C4-2B (cell line): ENCODE measurements around the gene PAX3.

Experiments used
- H3K27ac ChIP-seq: fragments of 450-650 bp; 2 replicates; pipeline ENCODE4 v1.5.1; 2017
- CTCF ChIP-seq: fragments of 450-650 bp; conservative IDR thresholded peaks from 2 replicates; pipeline ENCODE4 v1.5.1; 2017; ENCODE audit warnings: mild to moderate bottlenecking
- ZFX ChIP-seq: fragments of 450-650 bp; IDR thresholded peaks from 2 replicates; pipeline ENCODE4 v1.6.1; 2017

The PAX3 gene

GRCh38 chr2:222242532-222242931, 56.3 kb downstream of the PAX3 start:
- H3K27ac ChIP-seq, result no peak overlapping the region
- TF ChIP-seq CTCF (no peak), ZFX (no peak)

GRCh38 chr2:222241128-222241870, 57.5 kb downstream of the PAX3 start:
- TF ChIP-seq CTCF (no peak), ZFX (no peak)
- no peak overlapping the region for H3K27ac ChIP-seq

- no peak overlapping the region for H3K27ac ChIP-seq
- no peak for TF ChIP-seq ZFX
Measured at GRCh38 chr2:222240676-222241049, 58.1 kb downstream of the PAX3 start.

GRCh38 chr2:222239945-222240675, 58.7 kb downstream of the PAX3 start:
- TF ChIP-seq ZFX, result no peak
- no peak for TF ChIP-seq CTCF
- H3K27ac ChIP-seq, result no peak overlapping the region

GRCh38 chr2:222239091-222239490, 59.7 kb downstream of the PAX3 start:
- no peak overlapping the region for H3K27ac ChIP-seq
- no peak for TF ChIP-seq CTCF
- TF ChIP-seq ZFX, result no peak

GRCh38 chr2:222238072-222238471, 60.7 kb downstream of the PAX3 start:
- no peak overlapping the region for H3K27ac ChIP-seq
- TF ChIP-seq CTCF, result no peak
- TF ChIP-seq ZFX, result no peak

- no peak overlapping the region for H3K27ac ChIP-seq
- TF ChIP-seq ZFX, result no peak
- no peak for TF ChIP-seq CTCF
Measured at GRCh38 chr2:222232839-222233238, 66.0 kb downstream of the PAX3 start.

- H3K27ac ChIP-seq, result no peak overlapping the region
- TF ChIP-seq ZFX, result no peak
- TF ChIP-seq CTCF, result no peak
Measured at GRCh38 chr2:222232372-222232771, 66.4 kb downstream of the PAX3 start.
